NB4 (cell line): ENCODE data around the gene AQP7.
"Not testable (repeated sequence)": the region's sequence is repeated elsewhere in the genome, so short reads cannot be mapped to it uniquely, and the experiment has no call there.

ENCODE experiments used
- DNase-seq: peaks from one replicate; pipeline ENCODE4 v3.0.0; 2010; ENCODE audit warnings: low read depth
- H3K4me3 ChIP-seq: one replicate; pipeline ENCODE4 v1.5.1; 2011; ENCODE audit warnings: mild to moderate bottlenecking, low read depth, low read length, moderate library complexity
- MAX ChIP-seq: IDR thresholded peaks from 2 replicates; pipeline ENCODE4 v1.6.1; 2011; ENCODE audit warnings: low read depth, low read length
- MYC ChIP-seq: IDR thresholded peaks from 2 replicates; pipeline ENCODE4 v1.6.1; 2011; ENCODE audit warnings: low read depth, low read length
- POLR2A ChIP-seq: IDR thresholded peaks from 2 replicates; pipeline ENCODE4 v1.6.1; 2011; ENCODE audit warnings: mild to moderate bottlenecking; ENCODE audit not compliant: insufficient read length; ENCODE audit errors: extremely low read depth
- TF ChIP-seq, protein P1 (sequence below): IDR thresholded peaks from one replicate; pipeline ENCODE4 v1.5.1; 2012; ENCODE audit warnings: low read depth, low read length

AQP7 gene

DNA sequence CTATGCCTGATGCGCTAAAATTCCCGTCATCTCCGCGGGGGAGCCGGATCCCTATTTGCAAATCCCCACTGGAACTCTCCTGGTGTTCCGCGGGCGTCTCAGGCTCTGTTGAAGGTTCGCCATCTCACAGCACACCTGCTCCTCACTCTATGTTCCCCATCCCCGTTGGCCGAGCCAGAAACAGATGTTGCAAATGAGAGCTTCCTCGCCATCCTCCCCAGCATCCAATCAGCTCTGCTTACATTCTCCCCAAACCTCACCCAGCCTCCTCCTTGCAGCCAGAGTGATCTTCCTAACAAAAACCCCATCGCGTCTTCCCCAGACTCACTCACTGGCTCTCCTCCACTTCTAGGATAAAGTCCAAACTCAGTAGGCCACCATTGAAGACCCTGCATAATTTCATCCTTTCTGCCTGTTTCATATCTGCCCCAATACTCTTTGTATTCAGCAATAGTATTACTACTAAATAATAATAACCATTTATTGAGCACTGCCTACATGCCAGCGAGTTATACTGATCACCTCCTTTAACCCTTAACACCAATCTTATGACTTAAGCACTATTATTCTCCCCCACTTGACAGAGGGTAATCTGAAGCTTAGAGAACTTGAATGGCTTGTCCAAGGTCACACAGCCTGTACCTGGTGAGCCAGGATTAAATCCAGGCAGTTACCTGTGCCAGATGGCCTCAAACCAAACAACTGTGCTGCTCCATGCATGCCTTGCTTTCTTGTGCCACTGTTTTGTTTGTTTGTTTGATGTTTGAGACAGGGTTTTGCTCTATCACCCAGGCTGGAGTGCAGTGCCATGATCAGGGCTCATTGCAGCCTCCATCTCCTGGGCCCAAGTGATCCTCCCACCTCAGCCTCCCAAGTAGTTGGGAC lies 14.0 kb downstream of the AQP7 start:
- DNase-seq: no peak
- H3K4me3 ChIP-seq: no peak overlapping the region
- no peak for TF ChIP-seq MAX

- not testable (repeated sequence) for H3K4me3 ChIP-seq, DNase-seq
These were observed 15.4 kb downstream of the AQP7 start for GRCh38 chr9:33386998-33387397.

DNA sequence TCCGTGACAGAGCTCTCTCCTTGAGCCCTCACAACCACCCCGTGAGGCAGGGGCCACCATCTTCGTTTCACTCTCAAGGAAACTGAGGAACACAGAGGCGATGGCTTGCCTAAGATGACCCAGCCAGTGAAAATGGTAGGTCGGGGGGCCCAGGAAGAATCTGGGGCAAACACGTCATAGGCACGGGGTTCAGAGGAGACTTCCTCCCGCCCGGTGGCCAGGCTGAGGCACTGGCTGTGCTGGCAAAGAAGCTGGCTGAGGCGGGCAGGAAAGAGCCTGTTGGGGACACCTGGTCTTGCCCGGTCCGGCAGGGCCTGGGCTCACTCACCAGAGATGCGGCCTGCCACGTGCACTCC lies 15.7 kb downstream of the AQP7 start:
- not testable (repeated sequence) for H3K4me3 ChIP-seq, DNase-seq

DNA sequence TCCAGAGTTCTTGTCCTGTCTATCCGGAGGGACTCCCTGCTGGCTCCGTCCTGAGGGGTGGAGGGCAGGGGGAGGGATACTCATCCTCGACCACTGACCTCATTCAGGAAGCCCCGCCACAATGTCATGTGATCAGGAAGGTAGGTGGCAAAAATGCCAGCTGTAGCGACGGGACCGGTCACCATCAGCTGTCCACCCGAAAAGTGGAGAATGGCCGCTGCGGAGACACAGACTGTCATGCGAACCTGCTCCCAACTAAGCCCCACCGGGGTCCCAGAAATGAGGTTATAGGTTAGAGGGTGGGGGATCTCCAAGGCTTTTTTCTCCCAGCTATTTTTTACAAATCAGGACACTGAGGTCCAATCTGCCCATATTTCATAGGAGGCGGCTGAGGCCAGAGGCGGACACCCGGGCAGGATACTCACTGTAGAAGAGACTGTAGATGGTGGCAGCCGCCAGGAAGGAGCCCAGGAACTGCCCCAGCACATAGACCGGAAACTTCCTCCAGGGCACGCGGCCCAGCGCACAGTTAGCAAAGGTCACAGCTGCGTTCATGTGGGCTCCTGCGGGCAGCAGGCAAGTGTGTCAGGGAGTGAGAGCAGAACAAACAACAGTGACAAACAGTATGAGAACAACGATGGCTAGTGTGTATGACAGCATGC lies 16.3 kb downstream of the AQP7 start:
- H3K4me3 ChIP-seq, DNase-seq: not testable (repeated sequence)

- DNase-seq, H3K4me3 ChIP-seq: not testable (repeated sequence)
These were observed 16.8 kb downstream of the AQP7 start for GRCh38 chr9:33385536-33385935.

DNA sequence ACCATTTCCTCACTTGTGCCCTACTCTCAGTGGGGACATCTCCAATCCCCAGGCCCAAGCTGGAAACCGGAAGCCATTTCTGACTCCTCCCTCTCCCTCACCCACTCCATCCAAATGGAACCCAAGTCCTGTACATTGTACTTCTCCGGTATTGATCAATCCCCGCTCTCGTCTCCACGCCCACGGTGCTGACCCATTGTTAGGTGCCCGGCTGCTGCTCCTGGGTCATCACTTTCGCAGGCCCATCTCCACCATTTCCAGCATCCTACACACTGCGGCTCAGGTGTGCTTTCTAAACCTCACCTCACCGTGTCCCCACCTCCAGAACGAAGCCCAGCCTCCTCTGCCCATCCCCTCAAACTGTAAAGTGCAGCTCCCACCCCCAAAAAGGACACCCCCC lies 19.0 kb downstream of the AQP7 start:
- H3K4me3 ChIP-seq, DNase-seq: not testable (repeated sequence)

- H3K4me3 ChIP-seq, DNase-seq: not testable (repeated sequence)
These were observed 20.0 kb downstream of the AQP7 start for GRCh38 chr9:33382397-33382796.

DNA sequence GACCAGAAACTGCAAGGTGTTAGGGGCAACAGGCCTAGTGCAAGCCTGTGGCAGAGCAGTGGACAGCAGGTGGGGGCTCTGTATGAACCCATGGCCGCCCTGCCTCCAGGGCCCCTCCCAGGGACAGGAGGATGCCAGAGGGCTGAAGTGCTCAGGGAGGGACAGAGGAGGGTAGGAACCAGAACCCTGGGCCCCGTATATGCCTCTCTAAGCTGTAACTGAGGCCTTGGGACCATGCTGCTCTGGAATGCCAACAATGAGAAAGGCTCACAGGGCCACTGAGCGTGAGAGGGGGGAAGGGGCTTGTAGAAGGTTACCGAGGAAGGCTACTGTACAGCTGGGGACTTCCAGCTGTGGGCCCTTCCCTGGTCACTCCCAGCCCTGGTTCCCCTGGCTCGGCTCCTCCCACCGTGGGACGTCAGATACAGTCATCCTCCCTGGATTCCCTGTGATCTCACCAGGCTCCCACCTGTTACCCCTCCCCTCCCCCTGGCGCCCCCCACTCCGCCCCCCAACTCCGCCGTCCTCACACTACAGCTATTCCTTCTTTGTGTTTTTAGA lies 21.1 kb downstream of the AQP7 start:
- H3K4me3 ChIP-seq: no peak overlapping the region
- no peak for DNase-seq
- TF ChIP-seq, protein P1, sequence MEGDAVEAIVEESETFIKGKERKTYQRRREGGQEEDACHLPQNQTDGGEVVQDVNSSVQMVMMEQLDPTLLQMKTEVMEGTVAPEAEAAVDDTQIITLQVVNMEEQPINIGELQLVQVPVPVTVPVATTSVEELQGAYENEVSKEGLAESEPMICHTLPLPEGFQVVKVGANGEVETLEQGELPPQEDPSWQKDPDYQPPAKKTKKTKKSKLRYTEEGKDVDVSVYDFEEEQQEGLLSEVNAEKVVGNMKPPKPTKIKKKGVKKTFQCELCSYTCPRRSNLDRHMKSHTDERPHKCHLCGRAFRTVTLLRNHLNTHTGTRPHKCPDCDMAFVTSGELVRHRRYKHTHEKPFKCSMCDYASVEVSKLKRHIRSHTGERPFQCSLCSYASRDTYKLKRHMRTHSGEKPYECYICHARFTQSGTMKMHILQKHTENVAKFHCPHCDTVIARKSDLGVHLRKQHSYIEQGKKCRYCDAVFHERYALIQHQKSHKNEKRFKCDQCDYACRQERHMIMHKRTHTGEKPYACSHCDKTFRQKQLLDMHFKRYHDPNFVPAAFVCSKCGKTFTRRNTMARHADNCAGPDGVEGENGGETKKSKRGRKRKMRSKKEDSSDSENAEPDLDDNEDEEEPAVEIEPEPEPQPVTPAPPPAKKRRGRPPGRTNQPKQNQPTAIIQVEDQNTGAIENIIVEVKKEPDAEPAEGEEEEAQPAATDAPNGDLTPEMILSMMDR: no peak
- TF ChIP-seq POLR2A: no peak

DNA sequence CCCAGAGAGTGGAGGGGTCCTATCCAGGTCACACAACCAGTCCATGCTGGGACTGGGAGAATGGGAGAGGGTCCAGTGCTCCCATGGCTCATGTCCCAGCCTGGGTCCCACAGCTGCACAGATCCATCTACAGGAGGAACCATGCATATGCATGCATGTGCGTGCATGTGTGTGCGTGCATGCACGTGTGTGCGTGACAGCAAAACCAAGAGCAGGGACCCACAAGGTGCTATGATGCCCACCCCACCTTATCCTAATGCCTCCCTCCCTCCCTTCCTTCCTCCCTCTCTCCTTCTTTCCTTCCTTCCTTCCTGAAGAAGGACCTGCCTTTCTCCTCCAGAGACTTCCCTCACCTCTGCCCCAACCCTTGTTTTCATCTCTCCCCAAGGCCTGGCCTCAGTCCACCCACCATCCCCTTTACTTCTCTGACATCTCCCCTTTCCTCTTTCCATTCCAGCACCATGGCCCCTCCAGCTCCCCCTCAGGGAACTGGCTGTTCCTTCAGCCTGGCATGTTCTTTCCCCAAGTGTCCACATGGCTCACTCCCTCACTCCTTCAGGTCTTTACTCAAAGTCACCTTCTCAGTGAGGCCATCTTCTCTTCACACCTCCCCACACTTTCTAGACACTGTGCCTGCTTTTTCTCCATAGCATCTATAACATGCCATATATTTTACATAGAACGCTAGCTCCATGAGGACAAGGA lies 21.8 kb downstream of the AQP7 start:
- TF ChIP-seq, protein P1: no peak
- no peak for TF ChIP-seq MYC
- no peak for TF ChIP-seq POLR2A
- no peak for TF ChIP-seq MAX
- H3K4me3 ChIP-seq: no peak overlapping the region
- DNase-seq: no peak
